Hepatocyte (in vitro differentiated cells): Measurements from ENCODE around the gene ADH1B. TPM values are rescaled to one million over a fixed set of nuclear protein-coding genes. Genes with fewer than 3 reads are reported as not detected.

ENCODE experiments used
- DNase-seq: peaks from one replicate; pipeline ENCODE4 v3.0.0-alpha.2; 2016; ENCODE audit warnings: low spot score
- H2AFZ ChIP-seq: fragments of 200-600 bp; sonication (generic); 2 replicates; pipeline ENCODE4 v1.6.0; 2016; ENCODE audit warnings: antibody characterized with exemption, mild to moderate bottlenecking
- H3K27ac ChIP-seq: fragments of 200-600 bp; sonication (generic); 2 replicates; pipeline ENCODE4 v1.5.1; 2016; ENCODE audit warnings: mild to moderate bottlenecking
- H3K27me3 ChIP-seq: fragments of 200-600 bp; sonication (generic); 2 replicates; pipeline ENCODE4 v1.6.1; 2016
- H3K36me3 ChIP-seq: fragments of 200-600 bp; sonication (generic); replicated peaks from 2 replicates; pipeline ENCODE4 v1.5.1; 2016; ENCODE audit warnings: low read depth; ENCODE audit not compliant: insufficient read depth
- H3K4me1 ChIP-seq: fragments of 200-600 bp; sonication (generic); 2 replicates; pipeline ENCODE4 v1.5.1; 2016; ENCODE audit warnings: mild to moderate bottlenecking, moderate library complexity; ENCODE audit not compliant: insufficient read depth
- H3K4me2 ChIP-seq: fragments of 200-600 bp; sonication (generic); 2 replicates; pipeline ENCODE4 v1.6.0; 2016
- H3K4me3 ChIP-seq: fragments of 200-600 bp; sonication (generic); 2 replicates; pipeline ENCODE4 v1.5.1; 2016; ENCODE audit warnings: mild to moderate bottlenecking
- H3K79me2 ChIP-seq: fragments of 200-600 bp; sonication (generic); 2 replicates; pipeline ENCODE4 v1.6.0; 2017; ENCODE audit warnings: mild to moderate bottlenecking
- H3K9me2 ChIP-seq: fragments of 200-600 bp; sonication (generic); replicated peaks from 2 replicates; pipeline ENCODE4 v1.6.0; 2017; ENCODE audit warnings: mild to moderate bottlenecking; ENCODE audit not compliant: insufficient read depth
- H3K9me3 ChIP-seq: fragments of 200-600 bp; sonication (generic); 2 replicates; pipeline ENCODE4 v1.5.1; 2016; ENCODE audit warnings: low read depth, mild to moderate bottlenecking
- H4K20me1 ChIP-seq: fragments of 200-600 bp; sonication (generic); 2 replicates; pipeline ENCODE4 v1.6.0; 2016; ENCODE audit warnings: mild to moderate bottlenecking; ENCODE audit not compliant: insufficient read depth, poor library complexity, severe bottlenecking
- CTCF ChIP-seq: fragments of 200-600 bp; sonication (generic); IDR thresholded peaks from 2 replicates; pipeline ENCODE4 v1.5.1; 2016; ENCODE audit warnings: antibody characterized with exemption, mild to moderate bottlenecking; ENCODE audit not compliant: poor library complexity
- EZH2 ChIP-seq: fragments of 200-600 bp; sonication (generic); IDR thresholded peaks from 2 replicates; pipeline ENCODE4 v1.6.1; 2016; ENCODE audit warnings: antibody characterized with exemption, mild to moderate bottlenecking, borderline replicate concordance
- EZH2phosphoT487 ChIP-seq: fragments of 200-600 bp; sonication (generic); IDR thresholded peaks from one replicate; pipeline ENCODE4 v1.6.1; 2018; ENCODE audit warnings: antibody characterized with exemption, mild to moderate bottlenecking, low read depth, moderate library complexity; ENCODE audit not compliant: unreplicated experiment, severe bottlenecking
- WGBS: methylation state at CpG from one replicate; pipeline ENCODE4 v1.1.6; 2016; ENCODE audit warnings: low lambda C conversion rate; ENCODE audit errors: missing lambda C conversion rate; 5-methylcytosine and 5-hydroxymethylcytosine counted together
- polyA plus RNA-seq: library from polyadenylated mRNA; unstranded; fragments of >200 nt; fragmentation: Nextera tagmentation; extraction: Ambion mirVana; gene quantifications from 2 replicates; pipeline ENCODE4 v1.2.1, GENCODE V29; 2016
- total RNA-seq: library from RNA; depleted of rRNA; stranded (reverse); fragments of >200 nt; gene quantifications from 2 replicates; pipeline ENCODE4 v1.2.3, GENCODE V29; 2014

The ADH1B gene
- total and polyA plus RNA-seq, 2 experiments from 2014 or later = 4.4 to 8.2 TPM

DNA sequence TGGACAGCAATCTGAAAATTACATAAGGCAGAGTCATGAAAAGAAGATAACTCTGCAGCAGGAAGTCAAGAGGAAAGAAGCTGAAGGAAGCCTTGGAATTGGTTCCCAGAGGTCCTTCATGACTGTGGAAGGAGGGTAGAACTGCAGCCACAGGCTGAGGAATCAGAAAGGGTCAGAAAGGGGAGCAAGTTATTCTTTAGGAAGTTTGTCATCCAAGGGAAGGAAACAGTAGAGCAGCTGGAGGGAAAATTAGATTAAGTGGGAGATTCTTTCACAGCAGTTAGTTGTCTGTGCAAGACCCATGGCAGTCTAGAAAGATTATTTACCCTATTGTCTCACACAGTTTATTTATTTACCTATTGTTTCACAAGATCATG is 40.7 kb upstream of the ADH1B start:
- no peak for TF ChIP-seq EZH2
- TF ChIP-seq EZH2phosphoT487 = no peak
- no peak for TF ChIP-seq CTCF
- Histone ChIP-seq H3K27ac (no peak overlapping the region), H3K9me2 (no peaks in the 10 kb centered on the region), H3K79me2 (no peaks in the 10 kb centered on the region), H3K36me3 (no peaks in the 10 kb centered on the region), H4K20me1 (no peaks in the 10 kb centered on the region), H3K27me3 (no peaks in the 10 kb centered on the region), H3K4me2 (no peak overlapping the region), H3K4me1 (peaks cover 5% of the 10 kb centered on the region), H3K9me3 (no peaks in the 10 kb centered on the region), H3K4me3 (no peak overlapping the region), H2AFZ (no peak overlapping the region)
- no peak for DNase-seq

- peaks cover 5% of the 10 kb centered on the region for H3K4me1 ChIP-seq
- TF ChIP-seq EZH2 = no peak
- TF ChIP-seq CTCF = no peak
- TF ChIP-seq EZH2phosphoT487 = no peak
- H3K9me3 ChIP-seq = no peaks in the 10 kb centered on the region
- H3K4me3 ChIP-seq = no peak overlapping the region
- H4K20me1 ChIP-seq = no peaks in the 10 kb centered on the region
- H3K9me2 ChIP-seq = no peaks in the 10 kb centered on the region
- no peak overlapping the region for H3K4me2 ChIP-seq
- no peaks in the 10 kb centered on the region for H3K27me3 ChIP-seq
- no peak overlapping the region for H2AFZ ChIP-seq
- H3K27ac ChIP-seq = no peak overlapping the region
- no peak for DNase-seq
- H3K36me3 ChIP-seq = no peaks in the 10 kb centered on the region
- no peaks in the 10 kb centered on the region for H3K79me2 ChIP-seq
These were observed 40.2 kb upstream of the ADH1B start for GRCh38 chr4:99361268-99361898.

DNA sequence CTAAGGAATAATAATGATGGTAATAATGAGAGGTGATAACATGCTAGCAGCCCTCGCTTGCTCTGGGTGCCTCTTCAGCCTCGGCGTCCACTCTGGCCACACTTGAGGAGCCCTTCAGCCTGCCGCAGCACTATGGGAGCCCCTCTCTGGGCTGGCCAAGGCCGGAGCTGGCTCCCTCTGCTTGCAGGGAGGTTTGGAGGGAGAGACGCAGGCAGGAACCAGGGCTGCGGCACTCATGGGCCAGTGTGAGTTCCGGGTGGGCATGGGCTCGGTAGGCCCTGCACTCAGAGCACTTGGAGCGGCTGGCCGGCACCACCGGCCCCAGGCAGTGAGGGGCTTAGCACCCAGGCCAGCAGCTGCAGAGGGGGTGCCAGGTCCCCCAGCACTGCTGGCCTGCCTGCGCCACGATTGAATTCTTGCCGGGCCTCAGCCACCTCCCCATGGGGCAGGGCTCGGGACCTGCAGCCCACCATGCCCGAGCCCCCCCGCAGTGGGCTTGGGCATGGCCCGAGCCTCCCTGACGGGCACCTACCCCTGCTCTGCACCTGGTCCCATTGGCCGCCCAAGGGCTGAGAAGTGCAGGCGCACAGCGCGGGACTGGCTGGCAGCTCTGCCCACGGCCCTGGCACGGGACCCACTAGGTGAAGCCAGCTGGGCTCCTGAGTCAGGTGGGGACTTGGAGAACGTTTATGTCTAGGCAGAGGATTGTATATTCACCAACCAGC is 38.4 kb upstream of the ADH1B start:
- 94% methylated on average over 27 of the region's 27 CpGs for WGBS
- H4K20me1 ChIP-seq = no peaks in the 10 kb centered on the region
- H3K4me2 ChIP-seq = no peak overlapping the region
- H3K27me3 ChIP-seq = no peaks in the 10 kb centered on the region
- no peaks in the 10 kb centered on the region for H3K36me3 ChIP-seq
- no peak overlapping the region for H3K27ac ChIP-seq
- H3K9me3 ChIP-seq = no peaks in the 10 kb centered on the region
- TF ChIP-seq CTCF = no peak
- no peak for TF ChIP-seq EZH2phosphoT487
- no peak for TF ChIP-seq EZH2
- H3K9me2 ChIP-seq = no peaks in the 10 kb centered on the region
- no peaks in the 10 kb centered on the region for H3K79me2 ChIP-seq
- H2AFZ ChIP-seq = no peak overlapping the region
- peaks cover 5% of the 10 kb centered on the region for H3K4me1 ChIP-seq
- no peak overlapping the region for H3K4me3 ChIP-seq
- DNase-seq = no peak
